ENCODE results near the gene SART3. TPM values are rescaled to one million over a fixed set of nuclear protein-coding genes. Genes with fewer than 3 reads are reported as not detected.

SART3 gene
- total and polyA plus RNA-seq, 2 of the 8 experiments (the other 6 are each of a cell fraction or from before 2014, with no cell fraction given): 16.0 to 103 TPM

DNA sequence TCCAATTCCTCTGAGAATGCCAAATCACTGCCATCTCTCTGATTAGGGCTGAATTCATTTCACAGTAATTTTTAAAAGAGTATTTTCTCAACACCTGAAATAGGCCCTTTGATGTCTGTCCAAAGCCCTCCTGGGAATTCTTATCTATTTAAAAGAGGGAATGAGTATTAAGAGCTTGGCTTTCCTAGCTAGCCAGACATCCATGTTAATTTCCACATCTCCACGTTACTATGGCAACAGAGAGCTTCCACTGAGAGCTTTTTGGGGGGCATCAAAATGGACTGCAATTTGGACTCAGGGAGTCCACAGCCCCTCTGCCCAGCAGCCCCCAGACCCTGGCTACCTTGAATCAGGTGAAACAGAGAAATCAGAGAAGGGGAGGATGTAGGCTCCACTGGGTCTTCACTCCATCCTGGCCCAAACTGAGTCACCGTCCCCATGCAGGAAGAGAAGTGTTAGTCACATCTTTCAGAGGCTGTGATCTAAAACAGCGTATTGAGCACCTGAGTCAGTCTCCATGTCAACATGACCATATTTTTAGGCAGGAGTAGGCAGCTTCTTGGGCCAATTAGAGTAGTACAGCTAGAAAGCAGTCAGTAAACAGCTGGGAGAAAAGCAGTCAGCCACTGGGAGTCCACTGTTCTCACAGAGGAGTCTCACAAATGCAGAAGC is 52.9 kb downstream of the SART3 start:
- H3K23ac ChIP-seq (ENCODE audit: insufficient read length): no peak overlapping the region
- DNase-seq (ENCODE audit: low read depth in 1 of 2, low spot score in 2 of 2) (no peak), FAIRE-seq (no peak)
- no peak overlapping the region; the same call in 1 of the 2 replicates for H2BK15ac ChIP-seq (ENCODE audit: low read length)
- 0 out of 2 replicates have a peak, but pooled peaks cover 2% of the 10 kb centered on the region for H3K23me2 ChIP-seq (ENCODE audit: low read depth, low read length)
- no peaks in the 10 kb centered on the region for H4K20me1 ChIP-seq (replicated peaks in 1 of 2; ENCODE audit: control insufficient read depth in 1 of 2, insufficient read depth in 2 of 2, low read length in 2 of 2)
- no peak overlapping the region for H3K27ac ChIP-seq (ENCODE audit: low read depth, low read length)
- H2AK5ac ChIP-seq (ENCODE audit: low read depth, low read length): no peak overlapping the region
- no peak for TF ChIP-seq CBX8 (IDR thresholded peaks at IDR 0.05; ENCODE audit: borderline replicate concordance, low read depth, low read length)
- no peak for TF ChIP-seq YY1 (IDR thresholded peaks at IDR 0.05; ENCODE audit: low read depth, low read length)
- TF ChIP-seq BCL11A (IDR thresholded peaks at IDR 0.05; ENCODE audit: low read depth in 2 of 2, low read length in 2 of 2): no peak
- no peak for TF ChIP-seq POLR2AphosphoS5 (IDR thresholded peaks at IDR 0.05; ENCODE audit: low read depth, low read length)
- TF ChIP-seq HDAC6 (IDR thresholded peaks at IDR 0.05; ENCODE audit: low read depth, low read length): no peak
- TF ChIP-seq FOSL1 (IDR thresholded peaks at IDR 0.05; ENCODE audit: insufficient read depth, low read depth, low read length): no peak
- TF ChIP-seq EP300 (IDR thresholded peaks at IDR 0.05; ENCODE audit: borderline replicate concordance in 1 of 2, low read depth in 2 of 2, low read length in 2 of 2): no peak
- TF ChIP-seq EGR1 (IDR thresholded peaks at IDR 0.05; ENCODE audit: borderline replicate concordance, low read depth, low read length): no peak
- TF ChIP-seq BRCA1 (IDR thresholded peaks at IDR 0.05; ENCODE audit: low read depth, low read length): no peak
- no peak for TF ChIP-seq BACH1 (IDR thresholded peaks at IDR 0.05; ENCODE audit: low read length)
- H3K18ac ChIP-seq (ENCODE audit: extremely low read depth, low read length): no peak overlapping the region
- ChIA-PET CTCF (ENCODE audit: partially characterized antibody) (interaction anchor here (0.6 to 4.2 kb wide), 11 partner anchors 8 to 517 kb away, joined by 3 to 41 read pairs (median 3); no protein-coding TSS in a partner anchor), POLR2A (ENCODE audit: partially characterized antibody) (no interaction called here)
- no peak overlapping the region for H3K4me3 ChIP-seq (ENCODE audit: extremely low read depth in 1 of 4, insufficient read depth in 2 of 4, low read depth in 3 of 4, low read length in 4 of 4)
- no peaks in the 10 kb centered on the region for H3K79me1 ChIP-seq (ENCODE audit: low read depth, low read length)
- H2BK120ac ChIP-seq (replicated peaks; ENCODE audit: low read depth, low read length): no peak overlapping the region
- peaks cover 3 to 6% of the 10 kb centered on the region in 2 experiments; a peak in 3 of 4 replicates for H3K9me3 ChIP-seq (ENCODE audit: insufficient read depth in 2 of 2, low read depth in 1 of 2, low read length in 1 of 2)
- no peak overlapping the region for H2AFZ ChIP-seq (ENCODE audit: low read length)
- no peak overlapping the region for H3K56ac ChIP-seq (replicated peaks; ENCODE audit: insufficient read length, low read depth, low read length)
- H3K9ac ChIP-seq (replicated peaks in 1 of 4; ENCODE audit: extremely low read depth in 1 of 4, low read depth in 3 of 4, low read length in 3 of 4): no peak overlapping the region
- no peak overlapping the region for H2BK5ac ChIP-seq (ENCODE audit: low read depth, low read length)
- H3K27me3 ChIP-seq (replicated peaks in 1 of 4; ENCODE audit: control insufficient read depth in 3 of 4, extremely low read depth in 1 of 4, insufficient read depth in 3 of 4, low read length in 3 of 4): no peaks in the 10 kb centered on the region
- no peak overlapping the region for H4K8ac ChIP-seq (ENCODE audit: extremely low read depth, insufficient read depth, low read length)
- H4K91ac ChIP-seq (replicated peaks; ENCODE audit: insufficient read length, low read length): no peak overlapping the region
- no peak overlapping the region; the same call in 1 of the 2 replicates for H2BK12ac ChIP-seq (ENCODE audit: low read depth, low read length)
- WGBS, 2 experiments (ENCODE audit: extremely low coverage in 1 of 2, insufficient coverage in 1 of 2, insufficient read length in 1 of 2, insufficient replicate concordance in 2 of 2, low coverage in 1 of 2, low lambda C conversion rate in 2 of 2, missing lambda C conversion rate in 1 of 2): 84% methylated on average over 3 of the region's 3 CpGs; no CpG with 5 or more reads in 1 of the 2 experiments
- H4K5ac ChIP-seq (ENCODE audit: insufficient read length, low read depth, low read length): no peak overlapping the region
- no peaks in the 10 kb centered on the region for H3K79me2 ChIP-seq (ENCODE audit: control insufficient read depth in 1 of 2, insufficient read depth in 2 of 2, low read length in 2 of 2)
- H3K4me1 ChIP-seq (replicated peaks in 1 of 4; ENCODE audit: control insufficient read depth in 3 of 4, insufficient read depth in 4 of 4, low read length in 3 of 4): 0 out of 7 replicates have a peak, but pooled peaks cover 0 to 3% (median 0%) of the 10 kb centered on the region in 4 experiments
- no peak overlapping the region for H3K14ac ChIP-seq (ENCODE audit: insufficient read length)
- H3K4ac ChIP-seq (replicated peaks; ENCODE audit: insufficient read length, low read depth, low read length): no peak overlapping the region
- H3K4me2 ChIP-seq (ENCODE audit: insufficient read depth in 1 of 2, low read depth in 2 of 2, low read length in 2 of 2): no peak overlapping the region
- peaks cover 0 to under 1% (median 0%) of the 10 kb centered on the region in 4 experiments; a peak in 1 of 8 replicates for H3K36me3 ChIP-seq (ENCODE audit: control insufficient read depth in 2 of 4, insufficient read depth in 4 of 4, low read length in 3 of 4)
- no peak overlapping the region for H2BK20ac ChIP-seq (ENCODE audit: low read length)

Data from H1 (cell line).